ENCODE measurements around the gene PLCB4. TPM values are rescaled to one million over a fixed set of nuclear protein-coding genes. Genes with fewer than 3 reads are reported as not detected.

Gene PLCB4
- total RNA-seq, 1 experiment from 2014 or later = 10.1 TPM

DNA sequence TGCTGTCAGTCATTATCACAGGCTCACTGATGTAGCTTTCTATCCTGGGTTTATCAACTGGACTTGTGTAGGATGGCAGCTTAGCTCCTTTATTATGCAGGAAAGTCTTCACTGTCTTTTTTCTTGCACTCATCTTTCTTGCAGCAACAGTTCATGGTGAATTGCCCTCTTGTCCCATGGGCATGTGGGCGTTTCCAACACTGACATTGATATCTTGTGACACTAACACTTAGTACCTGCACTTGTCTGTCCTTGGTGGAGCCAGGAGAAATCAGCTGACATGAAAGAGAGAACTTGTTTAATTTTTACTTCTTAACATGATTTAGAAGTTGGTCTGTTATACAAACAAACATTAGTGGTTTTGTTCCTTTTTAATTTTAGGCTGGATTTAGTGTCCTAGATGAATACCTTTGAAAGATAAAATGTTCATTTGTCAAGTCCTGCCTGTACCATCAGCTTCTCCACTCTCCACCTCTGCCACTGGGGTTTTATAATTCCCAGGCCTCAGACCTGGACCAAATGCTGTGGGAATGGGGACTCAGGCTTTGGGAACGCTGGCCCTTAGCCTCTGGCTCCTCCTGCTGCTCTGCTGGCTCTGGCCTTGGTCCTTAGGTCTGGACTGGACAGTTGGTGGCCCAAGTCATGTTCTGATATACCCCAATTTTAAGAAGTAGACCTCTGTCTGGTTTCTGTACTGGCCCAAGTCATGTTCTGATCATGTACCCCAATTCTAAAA is 284.5 kb downstream of the PLCB4 start:
- Histone ChIP-seq H3K9ac (ENCODE audit: extremely low read depth, insufficient read length, low read length) (no peak overlapping the region), H3K18ac (ENCODE audit: insufficient read length, low read depth, low read length) (no peak overlapping the region), H3K4ac (ENCODE audit: low read depth, low read length) (no peak overlapping the region), H4K5ac (ENCODE audit: insufficient read length, low read depth, low read length) (no peak overlapping the region), H4K91ac (ENCODE audit: insufficient read length, low read depth, low read length) (no peak overlapping the region), H3K27me3 (ENCODE audit: insufficient read depth, low read length) (no peaks in the 10 kb centered on the region), H2BK20ac (ENCODE audit: low read depth, low read length, poor library complexity, severe bottlenecking) (no peak overlapping the region), H2BK5ac (ENCODE audit: insufficient read length, low read length) (no peak overlapping the region), H4K20me1 (ENCODE audit: control insufficient read depth, insufficient read depth, insufficient read length) (no peaks in the 10 kb centered on the region), H2BK120ac (ENCODE audit: low read depth, low read length, poor library complexity, severe bottlenecking) (no peak overlapping the region), H3T11ph (ENCODE audit: low read length) (no peak overlapping the region), H3K4me2 (ENCODE audit: insufficient read depth, insufficient read length, low read length) (no peak overlapping the region), H3K27ac (ENCODE audit: insufficient read length, low read depth, low read length) (no peak overlapping the region), H2AFZ (ENCODE audit: low read length) (no peak overlapping the region), H2AK5ac (ENCODE audit: insufficient read length, low read length) (no peak overlapping the region), H2BK15ac (ENCODE audit: low read depth, low read length) (no peak overlapping the region), H2BK12ac (ENCODE audit: insufficient read length, low read depth, low read length) (no peak overlapping the region), H3K14ac (ENCODE audit: insufficient read depth, low read length) (no peak overlapping the region), H3K4me1 (ENCODE audit: insufficient read depth, low read length) (no peaks in the 10 kb centered on the region), H3K9me3 (ENCODE audit: control insufficient read depth, low read depth, low read length) (no peaks in the 10 kb centered on the region), H3K56ac (ENCODE audit: insufficient read length, low read depth, low read length) (no peak overlapping the region), H3K23ac (ENCODE audit: insufficient read length, low read depth, low read length) (no peak overlapping the region), H3K79me2 (ENCODE audit: insufficient read depth, low read length) (no peaks in the 10 kb centered on the region), H4K8ac (replicated peaks; ENCODE audit: insufficient read length, low read depth, low read length) (no peak overlapping the region), H3K23me2 (ENCODE audit: insufficient read length, low read depth, low read length, poor library complexity, severe bottlenecking) (no peaks in the 10 kb centered on the region), H3K79me1 (ENCODE audit: insufficient read depth, low read depth, low read length, poor library complexity, severe bottlenecking) (no peaks in the 10 kb centered on the region)
- WGBS (ENCODE audit: extremely low coverage, insufficient read length, low lambda C conversion rate) = no CpG with 5 or more reads among the region's 2 CpGs
- Mint-ChIP-seq H3K9me3 (no peaks in the 10 kb centered on the region; a peak in 1 of 5 replicates), H3K4me1 (peaks cover 5 to 7% of the 10 kb centered on the region in 2 experiments), H3K4me3 (no peak overlapping the region), H3K27me3 (ENCODE audit: low read depth) (no peaks in the 10 kb centered on the region), H3K27ac (peak overlapping the region in 2 of 3 experiments; percentile 3 to 73; a peak in 3 of 7 replicates), H3K36me3 (ENCODE audit: insufficient read depth in 1 of 3, low read depth in 3 of 3) (peaks cover 0 to 5% (median 0%) of the 10 kb centered on the region in 3 experiments; a peak in 2 of 7 replicates)
- no peak for DNase-seq
- no peak for TF ChIP-seq CTCF (conservative IDR thresholded peaks at IDR 0.05)
